Right atrium auricular region (tissue), 2 donors: Measurements from ENCODE around the gene SPRED2. TPM values are rescaled to one million over a fixed set of nuclear protein-coding genes. Genes with fewer than 3 reads are reported as not detected.

ENCODE experiments used
- DNase-seq: peaks from one replicate; pipeline ENCODE4 v3.0.0-alpha.2; 2019; ENCODE audit warnings: low spot score
- H3K27ac ChIP-seq, 2 donors: fragments of 200-600 bp; sonication (generic); 1 replicate in 1 of 2; 2 replicates in 1 of 2; pipeline ENCODE4 v1.5.1; 2016 to 2019
- H3K27me3 ChIP-seq, 2 donors: fragments of 200-600 bp; sonication (generic); one replicate each; pipeline versions ENCODE4 v1.5.1 to v1.6.0; 2017 to 2019
- H3K36me3 ChIP-seq: fragments of 200-600 bp; sonication (generic); one replicate; pipeline ENCODE4 v1.5.1; 2016
- H3K4me1 ChIP-seq, 2 donors: fragments of 200-600 bp; sonication (generic); one replicate each; pipeline versions ENCODE4 v1.5.1 to v1.6.0; 2017 to 2019
- H3K4me3 ChIP-seq, 2 donors: fragments of 200-600 bp; sonication (generic); 1 replicate in 1 of 2; 2 replicates in 1 of 2; pipeline ENCODE4 v1.5.1; 2017 to 2019; ENCODE audit warnings: mild to moderate bottlenecking in 1 of 2, moderate library complexity in 1 of 2
- H3K9me3 ChIP-seq, 2 donors: fragments of 200-600 bp; sonication (generic); one replicate each; pipeline ENCODE4 v1.5.1; 2019
- CTCF ChIP-seq, 2 donors: fragments of 200-600 bp; sonication (generic); IDR thresholded peaks; one replicate each; pipeline ENCODE4 v1.5.1; 2019; ENCODE audit warnings: antibody characterized with exemption in 2 of 2
- total RNA-seq, 2 donors: library from RNA; depleted of rRNA; stranded (reverse); fragments of >200 nt; gene quantifications; one replicate each; pipeline ENCODE4 v1.1.0, GENCODE V29; 2016

Gene SPRED2
- total RNA-seq, 2 donors from 2014 or later = 14.7 to 17.3 TPM

- no peaks in the 10 kb centered on the region for H3K36me3 ChIP-seq
- TF ChIP-seq CTCF (IDR thresholded peaks at IDR 0.05) = no peak
- H3K9me3 ChIP-seq = no peaks in the 10 kb centered on the region
- peaks cover 0 to 52% of the 10 kb centered on the region in 2 donors for H3K4me1 ChIP-seq
- no peak overlapping the region for H3K4me3 ChIP-seq
- no peak overlapping the region for H3K27ac ChIP-seq
- DNase-seq = no peak
- H3K27me3 ChIP-seq = no peaks in the 10 kb centered on the region
Measured at GRCh38 chr2:65393046-65393445, 39.4 kb downstream of the SPRED2 start.

GRCh38 chr2:65392609-65393008 lies 39.8 kb downstream of the SPRED2 start:
- no peaks in the 10 kb centered on the region for H3K36me3 ChIP-seq
- H3K27ac ChIP-seq = no peak overlapping the region
- H3K4me3 ChIP-seq = no peak overlapping the region
- H3K4me1 ChIP-seq = peaks cover 0 to 54% of the 10 kb centered on the region in 2 donors
- no peaks in the 10 kb centered on the region for H3K27me3 ChIP-seq
- TF ChIP-seq CTCF (IDR thresholded peaks at IDR 0.05) = no peak
- no peaks in the 10 kb centered on the region for H3K9me3 ChIP-seq
- DNase-seq = no peak

GRCh38 chr2:65390134-65390533 lies 42.3 kb downstream of the SPRED2 start:
- DNase-seq = no peak
- peaks cover 0 to 49% of the 10 kb centered on the region in 2 donors for H3K4me1 ChIP-seq
- H3K9me3 ChIP-seq = no peaks in the 10 kb centered on the region
- H3K27me3 ChIP-seq = no peaks in the 10 kb centered on the region
- TF ChIP-seq CTCF (IDR thresholded peaks at IDR 0.05) = no peak
- H3K4me3 ChIP-seq = no peak overlapping the region
- H3K36me3 ChIP-seq = no peaks in the 10 kb centered on the region
- H3K27ac ChIP-seq = no peak overlapping the region

GRCh38 chr2:65389476-65389875 lies 42.9 kb downstream of the SPRED2 start:
- H3K27ac ChIP-seq = no peak overlapping the region
- no peak overlapping the region for H3K4me3 ChIP-seq
- no peak for TF ChIP-seq CTCF (IDR thresholded peaks at IDR 0.05)
- H3K4me1 ChIP-seq = peaks cover 0 to 49% of the 10 kb centered on the region in 2 donors
- H3K36me3 ChIP-seq = no peaks in the 10 kb centered on the region
- H3K9me3 ChIP-seq = no peaks in the 10 kb centered on the region
- DNase-seq = no peak
- H3K27me3 ChIP-seq = no peaks in the 10 kb centered on the region

- Histone ChIP-seq H3K4me3 (no peak overlapping the region), H3K27me3 (no peaks in the 10 kb centered on the region), H3K9me3 (no peaks in the 10 kb centered on the region), H3K4me1 (peaks cover 0 to 56% of the 10 kb centered on the region in 2 donors), H3K36me3 (no peaks in the 10 kb centered on the region), H3K27ac (no peak overlapping the region)
- no peak for TF ChIP-seq CTCF (IDR thresholded peaks at IDR 0.05)
- no peak for DNase-seq
Measured at GRCh38 chr2:65388596-65389390, 43.6 kb downstream of the SPRED2 start.
